Hepatocyte (in vitro differentiated cells): Measurements from ENCODE around the gene C1QTNF9B.

Experiments used
- EZH2 ChIP-seq: fragments of 200-600 bp; sonication (generic); IDR thresholded peaks from 2 replicates; pipeline ENCODE4 v1.6.1; 2016; ENCODE audit warnings: antibody characterized with exemption, mild to moderate bottlenecking, borderline replicate concordance
- TF ChIP-seq, protein P1 (sequence below): fragments of 200-600 bp; sonication (generic); IDR thresholded peaks from 2 replicates; pipeline ENCODE4 v1.5.1; 2016; ENCODE audit warnings: antibody characterized with exemption, mild to moderate bottlenecking; ENCODE audit not compliant: poor library complexity

- TF ChIP-seq, protein P1, sequence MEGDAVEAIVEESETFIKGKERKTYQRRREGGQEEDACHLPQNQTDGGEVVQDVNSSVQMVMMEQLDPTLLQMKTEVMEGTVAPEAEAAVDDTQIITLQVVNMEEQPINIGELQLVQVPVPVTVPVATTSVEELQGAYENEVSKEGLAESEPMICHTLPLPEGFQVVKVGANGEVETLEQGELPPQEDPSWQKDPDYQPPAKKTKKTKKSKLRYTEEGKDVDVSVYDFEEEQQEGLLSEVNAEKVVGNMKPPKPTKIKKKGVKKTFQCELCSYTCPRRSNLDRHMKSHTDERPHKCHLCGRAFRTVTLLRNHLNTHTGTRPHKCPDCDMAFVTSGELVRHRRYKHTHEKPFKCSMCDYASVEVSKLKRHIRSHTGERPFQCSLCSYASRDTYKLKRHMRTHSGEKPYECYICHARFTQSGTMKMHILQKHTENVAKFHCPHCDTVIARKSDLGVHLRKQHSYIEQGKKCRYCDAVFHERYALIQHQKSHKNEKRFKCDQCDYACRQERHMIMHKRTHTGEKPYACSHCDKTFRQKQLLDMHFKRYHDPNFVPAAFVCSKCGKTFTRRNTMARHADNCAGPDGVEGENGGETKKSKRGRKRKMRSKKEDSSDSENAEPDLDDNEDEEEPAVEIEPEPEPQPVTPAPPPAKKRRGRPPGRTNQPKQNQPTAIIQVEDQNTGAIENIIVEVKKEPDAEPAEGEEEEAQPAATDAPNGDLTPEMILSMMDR, result no peak
- TF ChIP-seq EZH2, result no peak
Observed at GRCh38 chr13:23848646-23849141, 48.6 kb downstream of the C1QTNF9B start.
